HCT116 (cell line): Measurements from ENCODE around the gene SCGB1A1. TPM values are rescaled to one million over a fixed set of nuclear protein-coding genes. Genes with fewer than 3 reads are reported as not detected.

Experiments used
- ATAC-seq: fragments of 200-7000 bp; cut with Tn5 transposase; 2 replicates; pipeline ENCODE4 v1.9.1; 2020; ENCODE audit warnings: mild to moderate bottlenecking, moderate library complexity
- BruUV-seq: library from RNA; stranded (reverse); fragments of 400-500 nt; replicated peaks from 2 replicates; lab custom pipeline; 2021; lab: Mats Ljungman, UMichigan
- CTCF ChIA-PET: fragments of 300-600 bp; sonication (Branson Sonifier 250); formaldehyde crosslinking; loops from one replicate; lab custom pipeline; 2021; ENCODE audit warnings: antibody characterized with exemption; lab: Charles Lee
- POLR2A ChIA-PET: fragments of 300-600, 350-600 bp; sonication (Branson Sonifier 250); formaldehyde crosslinking; loops from one replicate; lab custom pipeline; 2021; ENCODE audit warnings: antibody characterized with exemption; lab: Charles Lee
- RAD21 ChIA-PET, 2 experiments: fragments of 300-600 bp; sonication (Branson Sonifier 250); formaldehyde crosslinking; loops; one replicate each; lab custom pipeline; 2023; ENCODE audit warnings: low total read pairs in 2 of 2; ENCODE audit not compliant: uncharacterized antibody in 2 of 2, unreplicated experiment in 2 of 2, low non-redundant PET in 1 of 2; lab: Charles Lee
- DNase-seq: peaks from one replicate; pipeline ENCODE4 v3.0.0-alpha.2; 2010; ENCODE audit warnings: low read depth, low spot score
- H2AFZ ChIP-seq: fragments of 200-600 bp; shearing (Covaris generic), sonication (generic); 2 replicates; pipeline ENCODE4 v1.6.1; 2017; ENCODE audit warnings: low read depth, mixed run types, mixed read lengths, antibody characterized with exemption, low read length; ENCODE audit not compliant: poor library complexity, severe bottlenecking
- H3K27ac ChIP-seq: 2 replicates; pipeline ENCODE4 v1.5.1; 2012; ENCODE audit warnings: low read depth, low read length
- H3K27me3 ChIP-seq: fragments of 200-600 bp; sonication (generic); 2 replicates; pipeline ENCODE4 v1.6.1; 2016; ENCODE audit warnings: mixed run types, low read length, mixed read lengths; ENCODE audit not compliant: insufficient read depth
- H3K36me3 ChIP-seq, 2 experiments: fragments of 200-500 bp in 1 of 2; fragments of 200-600 bp in 1 of 2; sonication (Bioruptor generic) in 1 of 2; sonication (generic) in 1 of 2; 2 replicates each; pipeline versions ENCODE4 v1.5.1 to v1.6.1; 2014 to 2016; ENCODE audit warnings: low read length in 2 of 2, inconsistent platforms in 1 of 2, mixed read lengths in 1 of 2, mixed run types in 1 of 2; ENCODE audit not compliant: insufficient read depth in 2 of 2, control insufficient read depth in 1 of 2
- H3K4me1 ChIP-seq, 2 experiments: fragments of 200-600 bp in 1 of 2; sonication (generic) in 1 of 2; 2 replicates each; pipeline versions ENCODE4 v1.5.1 to v1.6.1; 2012 to 2017; ENCODE audit warnings: low read length in 2 of 2, inconsistent platforms in 1 of 2, mild to moderate bottlenecking in 1 of 2, mixed read lengths in 1 of 2, mixed run types in 1 of 2, moderate library complexity in 1 of 2; ENCODE audit not compliant: insufficient read depth in 2 of 2, control insufficient read depth in 1 of 2
- H3K4me2 ChIP-seq: fragments of 200-600 bp; sonication (generic); 2 replicates; pipeline ENCODE4 v1.6.1; 2017; ENCODE audit warnings: mixed run types, low read length, mixed read lengths
- H3K4me3 ChIP-seq, 2 experiments: fragments of 200-600 bp in 1 of 2; sonication (generic) in 1 of 2; replicated peaks in 1 of 2; 2 replicates each; pipeline ENCODE4 v1.5.1; 2011 to 2016; ENCODE audit warnings: low read length in 2 of 2, control low read depth in 1 of 2, low read depth in 1 of 2, mild to moderate bottlenecking in 1 of 2, mixed read lengths in 1 of 2, mixed run types in 1 of 2
- H3K79me2 ChIP-seq: fragments of 200-600 bp; sonication (generic); 2 replicates; pipeline ENCODE4 v1.6.1; 2017; ENCODE audit warnings: mild to moderate bottlenecking, mixed run types, low read length, moderate library complexity, mixed read lengths; ENCODE audit not compliant: insufficient read depth
- H3K9ac ChIP-seq: fragments of 200-600 bp; sonication (generic); 2 replicates; pipeline ENCODE4 v1.6.1; 2016; ENCODE audit warnings: low read length, mixed read lengths
- H3K9me2 ChIP-seq: fragments of 200-600 bp; sonication (generic), shearing (Covaris generic); 2 replicates; pipeline ENCODE4 v1.6.1; 2017; ENCODE audit warnings: mixed run types, mild to moderate bottlenecking, moderate library complexity; ENCODE audit not compliant: insufficient read depth
- H3K9me3 ChIP-seq, 2 experiments: fragments of 200-500 bp in 1 of 2; fragments of 200-600 bp in 1 of 2; sonication (Bioruptor generic) in 1 of 2; sonication (generic) in 1 of 2; 2 replicates each; pipeline ENCODE4 v1.6.1; 2014 to 2017; ENCODE audit warnings: low read length in 2 of 2, mixed read lengths in 2 of 2, inconsistent platforms in 1 of 2, low read depth in 1 of 2, mild to moderate bottlenecking in 1 of 2, mixed run types in 1 of 2, moderate library complexity in 1 of 2; ENCODE audit not compliant: control insufficient read depth in 1 of 2, insufficient read depth in 1 of 2
- H4K20me1 ChIP-seq: fragments of 200-600 bp; sonication (generic), shearing (Covaris generic); 2 replicates; pipeline ENCODE4 v1.6.1; 2017; ENCODE audit warnings: mixed run types, mild to moderate bottlenecking, moderate library complexity; ENCODE audit not compliant: insufficient read depth
- CBX3 ChIP-seq: IDR thresholded peaks from 2 replicates; pipeline ENCODE4 v1.6.1; 2012; ENCODE audit warnings: low read depth
- CEBPB ChIP-seq: IDR thresholded peaks from 2 replicates; pipeline ENCODE4 v1.6.1; 2012; ENCODE audit warnings: low read depth
- EGR1 ChIP-seq: IDR thresholded peaks from 2 replicates; pipeline ENCODE4 v1.6.1; 2012; ENCODE audit warnings: low read depth
- ELF1 ChIP-seq: IDR thresholded peaks from 2 replicates; pipeline ENCODE4 v1.6.1; 2012; ENCODE audit warnings: low read depth, borderline replicate concordance
- EZH2 ChIP-seq: fragments of 200-600 bp; sonication (generic); IDR thresholded peaks from 2 replicates; pipeline ENCODE4 v1.6.1; 2017; ENCODE audit warnings: antibody characterized with exemption, mixed run types
- EZH2phosphoT487 ChIP-seq: fragments of 200-600 bp; IDR thresholded peaks from 2 replicates; pipeline ENCODE4 v1.6.1; 2018; ENCODE audit warnings: antibody characterized with exemption, borderline replicate concordance
- FOSL1 ChIP-seq: IDR thresholded peaks from 2 replicates; pipeline ENCODE4 v1.6.1; 2012; ENCODE audit warnings: low read depth
- JUND ChIP-seq: IDR thresholded peaks from 2 replicates; pipeline ENCODE4 v1.6.1; 2012
- POLR2A ChIP-seq: IDR thresholded peaks from 2 replicates; pipeline ENCODE4 v1.7.0; 2011; ENCODE audit warnings: borderline replicate concordance; ENCODE audit not compliant: insufficient read depth, insufficient read length; ENCODE audit errors: extremely low read depth
- POLR2AphosphoS5 ChIP-seq: IDR thresholded peaks from 2 replicates; pipeline ENCODE4 v1.6.1; 2011; ENCODE audit warnings: mild to moderate bottlenecking, low read depth, low read length, moderate library complexity
- RAD21 ChIP-seq: IDR thresholded peaks from 2 replicates; pipeline ENCODE4 v1.6.1; 2012; ENCODE audit warnings: low read depth, mild to moderate bottlenecking
- SP1 ChIP-seq: IDR thresholded peaks from 2 replicates; pipeline ENCODE4 v1.6.1; 2012; ENCODE audit warnings: low read depth
- SRF ChIP-seq: IDR thresholded peaks from 2 replicates; pipeline ENCODE4 v1.6.1; 2012; ENCODE audit warnings: low read depth
- TCF7L2 ChIP-seq: IDR thresholded peaks from 2 replicates; pipeline ENCODE4 v1.7.0; 2011; ENCODE audit warnings: borderline replicate concordance, inconsistent platforms; ENCODE audit not compliant: insufficient read depth, insufficient read length; ENCODE audit errors: extremely low read depth
- ZFX ChIP-seq: fragments of 450-650 bp; IDR thresholded peaks from 2 replicates; pipeline ENCODE4 v1.6.1; 2017
- ZNF274 ChIP-seq: fragments of 200-500 bp; sonication (Bioruptor generic); IDR thresholded peaks from 2 replicates; pipeline ENCODE4 v1.6.1; 2014; ENCODE audit warnings: mild to moderate bottlenecking, low read depth, low read length, inconsistent platforms
- intact Hi-C: fragments of 100-400 bp; cut with micrococcal nuclease; formaldehyde crosslinking; loops from 2 replicates; pipeline ENCODE4 v1.10.0; 2022
- total RNA-seq: library from RNA; stranded (reverse); gene quantifications from one replicate; pipeline ENCODE4 v1.2.1, GENCODE V29; 2021; ENCODE audit not compliant: unreplicated experiment
- TF ChIP-seq, protein P1 (sequence below): IDR thresholded peaks from 2 replicates; pipeline ENCODE4 v1.6.1; 2011; ENCODE audit warnings: mild to moderate bottlenecking, low read length, moderate library complexity; ENCODE audit not compliant: insufficient replicate concordance; ENCODE audit errors: extremely low read depth
- TF ChIP-seq, protein P2 (sequence below): IDR thresholded peaks from 2 replicates; pipeline ENCODE4 v1.6.1; 2012
- TF ChIP-seq, protein P3 (sequence below): IDR thresholded peaks from 2 replicates; pipeline ENCODE4 v1.6.1; 2012; ENCODE audit warnings: low read depth
- TF ChIP-seq, protein P4 (sequence below), 3 experiments: fragments of 200-600 bp in 1 of 3; sonication (generic) in 1 of 3; IDR thresholded peaks in 2 of 3; conservative IDR thresholded peaks in 1 of 3; 2 replicates each; pipeline ENCODE4 v1.5.1; 2012 to 2017; ENCODE audit warnings: low read depth in 2 of 3, low read length in 2 of 3, antibody characterized with exemption in 1 of 3, borderline replicate concordance in 1 of 3, control low read depth in 1 of 3, mild to moderate bottlenecking in 1 of 3, mixed read lengths in 1 of 3, mixed run types in 1 of 3, moderate library complexity in 1 of 3; ENCODE audit not compliant: insufficient read depth in 1 of 3

SCGB1A1 gene
- total RNA-seq, 1 experiment from 2014 or later: 2.0 TPM

GRCh38 chr11:62468577-62468976 lies 49.7 kb downstream of the SCGB1A1 start:
- TF ChIP-seq POLR2A: no peak
- no peak for TF ChIP-seq ELF1
- TF ChIP-seq, protein P1, sequence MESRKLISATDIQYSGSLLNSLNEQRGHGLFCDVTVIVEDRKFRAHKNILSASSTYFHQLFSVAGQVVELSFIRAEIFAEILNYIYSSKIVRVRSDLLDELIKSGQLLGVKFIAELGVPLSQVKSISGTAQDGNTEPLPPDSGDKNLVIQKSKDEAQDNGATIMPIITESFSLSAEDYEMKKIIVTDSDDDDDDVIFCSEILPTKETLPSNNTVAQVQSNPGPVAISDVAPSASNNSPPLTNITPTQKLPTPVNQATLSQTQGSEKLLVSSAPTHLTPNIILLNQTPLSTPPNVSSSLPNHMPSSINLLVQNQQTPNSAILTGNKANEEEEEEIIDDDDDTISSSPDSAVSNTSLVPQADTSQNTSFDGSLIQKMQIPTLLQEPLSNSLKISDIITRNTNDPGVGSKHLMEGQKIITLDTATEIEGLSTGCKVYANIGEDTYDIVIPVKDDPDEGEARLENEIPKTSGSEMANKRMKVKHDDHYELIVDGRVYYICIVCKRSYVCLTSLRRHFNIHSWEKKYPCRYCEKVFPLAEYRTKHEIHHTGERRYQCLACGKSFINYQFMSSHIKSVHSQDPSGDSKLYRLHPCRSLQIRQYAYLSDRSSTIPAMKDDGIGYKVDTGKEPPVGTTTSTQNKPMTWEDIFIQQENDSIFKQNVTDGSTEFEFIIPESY: no peak
- TF ChIP-seq, protein P2, sequence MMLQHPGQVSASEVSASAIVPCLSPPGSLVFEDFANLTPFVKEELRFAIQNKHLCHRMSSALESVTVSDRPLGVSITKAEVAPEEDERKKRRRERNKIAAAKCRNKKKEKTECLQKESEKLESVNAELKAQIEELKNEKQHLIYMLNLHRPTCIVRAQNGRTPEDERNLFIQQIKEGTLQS: no peak
- no peak for TF ChIP-seq POLR2AphosphoS5
- no peak for TF ChIP-seq EZH2
- TF ChIP-seq EGR1: no peak
- no peak for TF ChIP-seq CBX3
- TF ChIP-seq TCF7L2: no peak
- TF ChIP-seq, protein P3, sequence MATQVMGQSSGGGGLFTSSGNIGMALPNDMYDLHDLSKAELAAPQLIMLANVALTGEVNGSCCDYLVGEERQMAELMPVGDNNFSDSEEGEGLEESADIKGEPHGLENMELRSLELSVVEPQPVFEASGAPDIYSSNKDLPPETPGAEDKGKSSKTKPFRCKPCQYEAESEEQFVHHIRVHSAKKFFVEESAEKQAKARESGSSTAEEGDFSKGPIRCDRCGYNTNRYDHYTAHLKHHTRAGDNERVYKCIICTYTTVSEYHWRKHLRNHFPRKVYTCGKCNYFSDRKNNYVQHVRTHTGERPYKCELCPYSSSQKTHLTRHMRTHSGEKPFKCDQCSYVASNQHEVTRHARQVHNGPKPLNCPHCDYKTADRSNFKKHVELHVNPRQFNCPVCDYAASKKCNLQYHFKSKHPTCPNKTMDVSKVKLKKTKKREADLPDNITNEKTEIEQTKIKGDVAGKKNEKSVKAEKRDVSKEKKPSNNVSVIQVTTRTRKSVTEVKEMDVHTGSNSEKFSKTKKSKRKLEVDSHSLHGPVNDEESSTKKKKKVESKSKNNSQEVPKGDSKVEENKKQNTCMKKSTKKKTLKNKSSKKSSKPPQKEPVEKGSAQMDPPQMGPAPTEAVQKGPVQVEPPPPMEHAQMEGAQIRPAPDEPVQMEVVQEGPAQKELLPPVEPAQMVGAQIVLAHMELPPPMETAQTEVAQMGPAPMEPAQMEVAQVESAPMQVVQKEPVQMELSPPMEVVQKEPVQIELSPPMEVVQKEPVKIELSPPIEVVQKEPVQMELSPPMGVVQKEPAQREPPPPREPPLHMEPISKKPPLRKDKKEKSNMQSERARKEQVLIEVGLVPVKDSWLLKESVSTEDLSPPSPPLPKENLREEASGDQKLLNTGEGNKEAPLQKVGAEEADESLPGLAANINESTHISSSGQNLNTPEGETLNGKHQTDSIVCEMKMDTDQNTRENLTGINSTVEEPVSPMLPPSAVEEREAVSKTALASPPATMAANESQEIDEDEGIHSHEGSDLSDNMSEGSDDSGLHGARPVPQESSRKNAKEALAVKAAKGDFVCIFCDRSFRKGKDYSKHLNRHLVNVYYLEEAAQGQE: no peak
- TF ChIP-seq SRF: no peak
- no peak for TF ChIP-seq SP1
- TF ChIP-seq ZNF274: no peak
- TF ChIP-seq CEBPB: no peak
- TF ChIP-seq JUND: no peak
- no peak for TF ChIP-seq EZH2phosphoT487
- TF ChIP-seq, protein P4, sequence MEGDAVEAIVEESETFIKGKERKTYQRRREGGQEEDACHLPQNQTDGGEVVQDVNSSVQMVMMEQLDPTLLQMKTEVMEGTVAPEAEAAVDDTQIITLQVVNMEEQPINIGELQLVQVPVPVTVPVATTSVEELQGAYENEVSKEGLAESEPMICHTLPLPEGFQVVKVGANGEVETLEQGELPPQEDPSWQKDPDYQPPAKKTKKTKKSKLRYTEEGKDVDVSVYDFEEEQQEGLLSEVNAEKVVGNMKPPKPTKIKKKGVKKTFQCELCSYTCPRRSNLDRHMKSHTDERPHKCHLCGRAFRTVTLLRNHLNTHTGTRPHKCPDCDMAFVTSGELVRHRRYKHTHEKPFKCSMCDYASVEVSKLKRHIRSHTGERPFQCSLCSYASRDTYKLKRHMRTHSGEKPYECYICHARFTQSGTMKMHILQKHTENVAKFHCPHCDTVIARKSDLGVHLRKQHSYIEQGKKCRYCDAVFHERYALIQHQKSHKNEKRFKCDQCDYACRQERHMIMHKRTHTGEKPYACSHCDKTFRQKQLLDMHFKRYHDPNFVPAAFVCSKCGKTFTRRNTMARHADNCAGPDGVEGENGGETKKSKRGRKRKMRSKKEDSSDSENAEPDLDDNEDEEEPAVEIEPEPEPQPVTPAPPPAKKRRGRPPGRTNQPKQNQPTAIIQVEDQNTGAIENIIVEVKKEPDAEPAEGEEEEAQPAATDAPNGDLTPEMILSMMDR (IDR thresholded peaks at IDR 0.05 in 2 of 3, conservative IDR thresholded peaks at IDR 0.05 in 1 of 3; ENCODE audit: borderline replicate concordance in 1 of 3, insufficient read depth in 1 of 3, low read depth in 2 of 3, low read length in 2 of 3): no peak
- TF ChIP-seq RAD21: no peak
- TF ChIP-seq ZFX: no peak
- TF ChIP-seq FOSL1: no peak
- TF ChIP-seq, all 23 proteins: peak for 0
- ATAC-seq (no peak), DNase-seq (no peak)
- Histone ChIP-seq H3K4me1 (peaks cover 20 to 33% of the 10 kb centered on the region in 2 experiments), H3K9me2 (no peaks in the 10 kb centered on the region), H3K9me3 (no peaks in the 10 kb centered on the region), H4K20me1 (no peaks in the 10 kb centered on the region), H2AFZ (no peak overlapping the region), H3K36me3 (no peaks in the 10 kb centered on the region), H3K79me2 (no peaks in the 10 kb centered on the region), H3K27ac (no peak overlapping the region), H3K27me3 (no peaks in the 10 kb centered on the region), H3K4me2 (no peak overlapping the region), H3K4me3 (no peak overlapping the region), H3K9ac (no peak overlapping the region)
- RAD21 ChIA-PET: no interaction called here
- POLR2A ChIA-PET: no interaction called here
- intact Hi-C loops: no loop called here
- BruUV-seq: no TSS peak
- CTCF ChIA-PET: no interaction called here
